SK-N-SH (cell line): ENCODE data around the gene NYAP1. TPM values are rescaled to one million over a fixed set of nuclear protein-coding genes. Genes with fewer than 3 reads are reported as not detected.

ENCODE experiments used
- CTCF ChIA-PET: fragments of 300-600, 350-600 bp; formaldehyde crosslinking; extraction: SDS; loops from one replicate; lab custom pipeline; 2021; lab: Yijun Ruan, JAX
- POLR2A ChIA-PET: fragments of 350-600 bp; sonication (Branson Sonifier 250); formaldehyde crosslinking; extraction: SDS; loops from one replicate; lab custom pipeline; 2020; ENCODE audit warnings: antibody characterized with exemption, inconsistent platforms; lab: Yijun Ruan, JAX
- DNase-seq: peaks from one replicate; pipeline ENCODE4 v3.0.0; 2012
- H2AFZ ChIP-seq: fragments of 200-600 bp; sonication (generic); 2 replicates; pipeline ENCODE4 v1.8.1; 2016; ENCODE audit warnings: antibody characterized with exemption, mild to moderate bottlenecking, low read depth
- H3F3A ChIP-seq: fragments of 200-600 bp; sonication (generic); replicated peaks from 2 replicates; pipeline ENCODE3; 2016; ENCODE audit warnings: antibody characterized with exemption, mild to moderate bottlenecking; ENCODE audit not compliant: insufficient read depth
- H3K27ac ChIP-seq, 2 experiments: fragments of 200-500 bp in 1 of 2; fragments of 200-600 bp in 1 of 2; sonication (Bioruptor generic) in 1 of 2; sonication (generic), shearing (Covaris generic) in 1 of 2; 2 replicates each; pipeline versions ENCODE4 v1.5.1 to v1.6.1; 2014 to 2016; ENCODE audit warnings: low read depth in 2 of 2, inconsistent platforms in 1 of 2, low read length in 1 of 2, mild to moderate bottlenecking in 1 of 2, mixed read lengths in 1 of 2
- H3K27me3 ChIP-seq: fragments of 200-600 bp; sonication (generic), shearing (Covaris generic); 2 replicates; pipeline ENCODE4 v1.6.1; 2016; ENCODE audit warnings: mixed run types; ENCODE audit not compliant: insufficient read depth
- H3K36me3 ChIP-seq, 2 experiments: fragments of 200-500 bp in 1 of 2; fragments of 200-600 bp in 1 of 2; sonication (Bioruptor generic) in 1 of 2; sonication (generic) in 1 of 2; replicated peaks in 1 of 2; 2 replicates each; pipeline versions ENCODE3 to v1.5.1; 2014 to 2016; ENCODE audit warnings: low read length in 1 of 2, mild to moderate bottlenecking in 1 of 2; ENCODE audit not compliant: insufficient read depth in 2 of 2, control insufficient read depth in 1 of 2
- H3K4me1 ChIP-seq, 2 experiments: fragments of 200-500 bp in 1 of 2; fragments of 200-600 bp in 1 of 2; sonication (Bioruptor generic) in 1 of 2; sonication (generic), shearing (Covaris generic) in 1 of 2; 2 replicates each; pipeline versions ENCODE4 v1.5.1 to v1.6.1; 2014 to 2016; ENCODE audit warnings: low read depth in 1 of 2, low read length in 1 of 2, mixed run types in 1 of 2; ENCODE audit not compliant: insufficient read depth in 2 of 2, control insufficient read depth in 1 of 2
- H3K4me2 ChIP-seq: fragments of 200-600 bp; sonication (generic), shearing (Covaris generic); 2 replicates; pipeline ENCODE4 v1.6.1; 2017; ENCODE audit warnings: mixed run types
- H3K4me3 ChIP-seq, 2 experiments: fragments of 200-500 bp in 1 of 2; fragments of 200-600 bp in 1 of 2; sonication (Bioruptor generic) in 1 of 2; sonication (generic), shearing (Covaris generic) in 1 of 2; 2 replicates each; pipeline versions ENCODE4 v1.5.1 to v1.8.1; 2014 to 2016; ENCODE audit warnings: low read depth in 2 of 2, inconsistent platforms in 1 of 2, low read length in 1 of 2, mild to moderate bottlenecking in 1 of 2, mixed read lengths in 1 of 2, moderate library complexity in 1 of 2
- H3K79me2 ChIP-seq: fragments of 200-600 bp; sonication (generic); 2 replicates; pipeline ENCODE4 v1.8.1; 2017; ENCODE audit warnings: mild to moderate bottlenecking; ENCODE audit not compliant: insufficient read depth
- H3K9ac ChIP-seq: fragments of 200-600 bp; sonication (generic); 2 replicates; pipeline ENCODE4 v1.6.1; 2017; ENCODE audit warnings: mixed run types
- H3K9me2 ChIP-seq: fragments of 200-600 bp; sonication (generic); 2 replicates; pipeline ENCODE4 v1.6.1; 2017; ENCODE audit warnings: mixed run types
- H3K9me3 ChIP-seq: fragments of 200-600 bp; sonication (generic); 2 replicates; pipeline ENCODE4 v1.6.1; 2017; ENCODE audit warnings: mixed run types, mild to moderate bottlenecking, moderate library complexity
- H4K20me1 ChIP-seq: fragments of 200-600 bp; sonication (generic); 2 replicates; pipeline ENCODE4 v1.6.1; 2017; ENCODE audit warnings: mild to moderate bottlenecking, mixed run types; ENCODE audit not compliant: insufficient read depth
- CHD2 ChIP-seq: fragments of 150-350 bp; IDR thresholded peaks from 2 replicates; pipeline ENCODE4 v1.6.1; 2018; ENCODE audit warnings: low read length; ENCODE audit not compliant: partially characterized antibody
- CTCF ChIP-seq: fragments of 200-600 bp; sonication (generic); IDR thresholded peaks from 2 replicates; pipeline ENCODE4 v1.6.1; 2017; ENCODE audit warnings: antibody characterized with exemption, mild to moderate bottlenecking, moderate library complexity
- ELF1 ChIP-seq: IDR thresholded peaks from 2 replicates; pipeline ENCODE4 v1.4.0; 2012
- EP300 ChIP-seq, 2 experiments: IDR thresholded peaks; 2 replicates each; pipeline versions ENCODE4 v1.4.0 to v1.6.1; 2012; ENCODE audit warnings: borderline replicate concordance in 1 of 2, low read depth in 1 of 2, low read length in 1 of 2
- FOXM1 ChIP-seq: IDR thresholded peaks from 2 replicates; pipeline ENCODE4 v1.4.0; 2012; ENCODE audit warnings: low read depth, mild to moderate bottlenecking
- GATA2 ChIP-seq: sonication (generic); formaldehyde crosslinking; IDR thresholded peaks from 2 replicates; pipeline ENCODE4 v1.5.0; 2020; ENCODE audit warnings: mild to moderate bottlenecking, missing genetic modification reagents
- JUND ChIP-seq: IDR thresholded peaks from 2 replicates; pipeline ENCODE4 v1.4.0; 2012
- MAX ChIP-seq: IDR thresholded peaks from 2 replicates; pipeline ENCODE4 v1.4.0; 2012; ENCODE audit warnings: low read depth
- MXI1 ChIP-seq: IDR thresholded peaks from 2 replicates; pipeline ENCODE4 v1.6.1; 2012; ENCODE audit warnings: mild to moderate bottlenecking, low read depth, low read length, improper control_type of control experiment
- NRF1 ChIP-seq: IDR thresholded peaks from 2 replicates; pipeline ENCODE4 v1.6.1; 2012; ENCODE audit warnings: low read depth, mild to moderate bottlenecking, low read length
- POLR2AphosphoS5 ChIP-seq: IDR thresholded peaks from 2 replicates; pipeline ENCODE4 v1.6.1; 2012; ENCODE audit warnings: low read depth, low read length
- RAD21 ChIP-seq: IDR thresholded peaks from 2 replicates; pipeline ENCODE4 v1.6.1; 2012; ENCODE audit warnings: mild to moderate bottlenecking, low read length
- RCOR1 ChIP-seq: fragments of 150-350 bp; IDR thresholded peaks from 2 replicates; pipeline ENCODE4 v1.6.1; 2017; ENCODE audit warnings: antibody characterized with exemption, low read length
- REST ChIP-seq: IDR thresholded peaks from 2 replicates; pipeline ENCODE4 v1.6.1; 2012; ENCODE audit warnings: mild to moderate bottlenecking, low read depth, low read length, moderate library complexity
- SMC3 ChIP-seq: IDR thresholded peaks from 2 replicates; pipeline ENCODE4 v1.6.1; 2012; ENCODE audit warnings: low read depth, low read length, improper control_type of control experiment
- TAF1 ChIP-seq: IDR thresholded peaks from 2 replicates; pipeline ENCODE4 v1.6.1; 2012; ENCODE audit warnings: low read depth, mild to moderate bottlenecking, low read length, moderate library complexity, borderline replicate concordance
- TCF12 ChIP-seq: IDR thresholded peaks from 2 replicates; pipeline ENCODE4 v1.4.0; 2012
- WGBS: methylation state at CpG from one replicate; pipeline ENCODE4 v1.1.6; 2017; ENCODE audit warnings: low lambda C conversion rate; 5-methylcytosine and 5-hydroxymethylcytosine counted together
- polyA plus RNA-seq, 3 experiments: library from polyadenylated mRNA; depleted of rRNA; stranded (reverse); fragments of >200 nt; gene quantifications; 2 replicates each; pipeline ENCODE4 v1.2.3, GENCODE V29; 2012

The NYAP1 gene
- polyA plus RNA-seq, 1 of the 3 experiments (the other 2 are of a cell fraction): 6.0 TPM

GRCh38 chr7:100469227-100470044 lies 14.3 kb upstream of the NYAP1 start:
- H3K36me3 ChIP-seq: peaks cover 5 to 17% of the 10 kb centered on the region in 2 experiments
- no peak overlapping the region for H3K9ac ChIP-seq
- H3K9me2 ChIP-seq: no peaks in the 10 kb centered on the region
- H3K4me3 ChIP-seq: no peak overlapping the region; a peak in 1 of 4 replicates
- TF ChIP-seq JUND: no peak
- TF ChIP-seq NRF1: peak; percentile 33; the same call in 1 of the 2 replicates
- TF ChIP-seq TAF1: no peak
- no peak for TF ChIP-seq GATA2 (CRISPR knock-in tag)
- no peak for TF ChIP-seq POLR2AphosphoS5
- peak; percentile 67 for TF ChIP-seq RCOR1
- TF ChIP-seq SMC3: peak; percentile 96
- TF ChIP-seq CTCF: peak; percentile 98
- TF ChIP-seq CHD2: peak; percentile 57
- TF ChIP-seq RAD21: peak; percentile 97
- no peak for TF ChIP-seq MAX
- TF ChIP-seq, all 33 proteins: peak for 6
- Histone ChIP-seq H3K27ac (no peak overlapping the region; a peak in 1 of 4 replicates), H3K27me3 (no peaks in the 10 kb centered on the region), H3K4me2 (no peak overlapping the region; the same call in 1 of the 2 replicates), H3F3A (peaks cover 9% of the 10 kb centered on the region), H3K4me1 (peaks cover 3 to 15% of the 10 kb centered on the region in 2 experiments; a peak in 3 of 4 replicates), H3K9me3 (no peaks in the 10 kb centered on the region), H2AFZ (no peak overlapping the region), H4K20me1 (no peaks in the 10 kb centered on the region), H3K79me2 (no peaks in the 10 kb centered on the region)
- POLR2A ChIA-PET: interaction anchor here (0.7 to 2.6 kb wide), 4 partner anchors 9 to 117 kb away, joined by 3 to 10 read pairs (median 4); partner anchors contain the start of genes FBXO24, LRCH4 and TSC22D4
- CTCF ChIA-PET: interaction anchor here (0.5 to 11.9 kb wide), 54 partner anchors 9 to 1733 kb away, joined by 3 to 398 read pairs (median 4); partner anchors contain the start of genes ACTL6B, AGFG2, FBXO24 and LRCH4
- 34% methylated on average over 12 of the region's 13 CpGs for WGBS
- DNase-seq: peak; percentile 98

- peaks cover 5 to 18% of the 10 kb centered on the region in 2 experiments for H3K36me3 ChIP-seq
- no peak overlapping the region for H3K9ac ChIP-seq
- 100% methylated on average over 1 of the region's 4 CpGs for WGBS
- H3K4me2 ChIP-seq: no peak overlapping the region
- CTCF ChIA-PET: interaction anchor here (0.9 to 11.9 kb wide), 9 partner anchors 9 to 220 kb away, joined by 3 to 398 read pairs (median 22); partner anchors contain the start of genes FBXO24, LRCH4, MOSPD3 and NYAP1
- no peaks in the 10 kb centered on the region for H3K9me3 ChIP-seq
- H3K4me3 ChIP-seq: no peak overlapping the region
- peak; percentile 27 for DNase-seq
- peaks cover 12% of the 10 kb centered on the region for H3K79me2 ChIP-seq
- TF ChIP-seq SMC3 (no peak), ELF1 (no peak), CTCF (no peak), EP300 (IDR thresholded peaks at IDR 0.05; ENCODE audit: borderline replicate concordance in 1 of 2, low read depth in 1 of 2, low read length in 1 of 2) (no peak), REST (no peak), TAF1 (no peak), CHD2 (no peak), FOXM1 (no peak), TCF12 (no peak), MXI1 (no peak), MAX (no peak)
- H3F3A ChIP-seq: peaks cover 4% of the 10 kb centered on the region
- POLR2A ChIA-PET: no interaction called here
- H4K20me1 ChIP-seq: no peaks in the 10 kb centered on the region
- no peak overlapping the region for H2AFZ ChIP-seq
- no peak overlapping the region for H3K27ac ChIP-seq
- no peaks in the 10 kb centered on the region for H3K27me3 ChIP-seq
- no peaks in the 10 kb centered on the region for H3K9me2 ChIP-seq
- peaks cover 0 to 16% of the 10 kb centered on the region in 2 experiments; a peak in 2 of 4 replicates for H3K4me1 ChIP-seq
These were observed 12.7 kb upstream of the NYAP1 start for GRCh38 chr7:100471021-100471420.
